MM.1S (cell line): ENCODE measurements around the gene DDX28.
A peak's percentile ranks its signal among the peaks of the same experiment; 100 is the strongest.
"Not testable (repeated sequence)": the region's sequence is repeated elsewhere in the genome, so short reads cannot be mapped to it uniquely, and the experiment has no call there.

Experiments used
- DNase-seq: peaks from one replicate; pipeline ENCODE4 v3.0.0-alpha.2; 2015
- H2AFZ ChIP-seq: fragments of 300-600 bp; sonication (generic); 2 replicates; pipeline ENCODE4 v1.6.0; 2016; ENCODE audit warnings: antibody characterized with exemption, low read length
- H3F3A ChIP-seq: fragments of 300-600 bp; sonication (generic); 2 replicates; pipeline ENCODE4 v1.6.1; 2016; ENCODE audit warnings: mild to moderate bottlenecking, antibody characterized with exemption, low read length, moderate library complexity, mixed read lengths; ENCODE audit not compliant: insufficient read depth
- H3K27ac ChIP-seq: fragments of 300-600 bp; sonication (generic); 2 replicates; pipeline ENCODE4 v1.5.1; 2016; ENCODE audit warnings: mild to moderate bottlenecking, low read length
- H3K27me3 ChIP-seq: fragments of 300-600 bp; sonication (generic); replicated peaks from 2 replicates; pipeline ENCODE4 v1.6.0; 2016; ENCODE audit warnings: low read length; ENCODE audit not compliant: insufficient read depth
- H3K36me3 ChIP-seq: fragments of 300-600 bp; sonication (generic); replicated peaks from 2 replicates; pipeline ENCODE4 v1.6.1; 2016; ENCODE audit warnings: mild to moderate bottlenecking, low read length, mixed read lengths; ENCODE audit not compliant: insufficient read depth
- H3K4me1 ChIP-seq: fragments of 300-600 bp; sonication (generic); 2 replicates; pipeline ENCODE4 v1.6.1; 2016; ENCODE audit warnings: low read length, mixed read lengths
- H3K4me2 ChIP-seq: fragments of 300-600 bp; sonication (generic); 2 replicates; pipeline ENCODE4 v1.6.0; 2016; ENCODE audit warnings: low read depth, low read length
- H3K4me3 ChIP-seq: fragments of 300-600 bp; sonication (generic); 2 replicates; pipeline ENCODE4 v1.5.1; 2016; ENCODE audit warnings: low read length, mixed read lengths
- H3K79me2 ChIP-seq: fragments of 300-600 bp; sonication (generic); 2 replicates; pipeline ENCODE4 v1.6.1; 2016; ENCODE audit warnings: mixed run types, low read length, mixed read lengths
- H3K9ac ChIP-seq: fragments of 300-600 bp; sonication (generic); 2 replicates; pipeline ENCODE4 v1.6.1; 2016; ENCODE audit warnings: low read length, mixed read lengths
- H3K9me2 ChIP-seq: fragments of 300-600 bp; sonication (generic); replicated peaks from 2 replicates; pipeline ENCODE4 v1.6.1; 2016; ENCODE audit warnings: mild to moderate bottlenecking, low read length, mixed read lengths; ENCODE audit not compliant: insufficient read depth
- H3K9me3 ChIP-seq: fragments of 300-600 bp; sonication (generic); replicated peaks from 2 replicates; pipeline ENCODE4 v1.6.1; 2016; ENCODE audit warnings: mild to moderate bottlenecking, low read length, mixed read lengths; ENCODE audit not compliant: insufficient read depth
- H4K20me1 ChIP-seq: fragments of 300-600 bp; sonication (generic); 2 replicates; pipeline ENCODE4 v1.6.1; 2016; ENCODE audit warnings: mild to moderate bottlenecking, low read length, moderate library complexity, mixed read lengths; ENCODE audit not compliant: insufficient read depth
- CTCF ChIP-seq: fragments of 300-600 bp; sonication (generic); IDR thresholded peaks from 2 replicates; pipeline ENCODE4 v1.5.1; 2016; ENCODE audit warnings: antibody characterized with exemption, low read length, mixed read lengths
- EZH2 ChIP-seq: fragments of 300-600 bp; sonication (generic); optimal IDR thresholded peaks from 2 replicates; pipeline ENCODE3; 2017; ENCODE audit warnings: low read depth, mild to moderate bottlenecking, antibody characterized with exemption, low read length, mixed read lengths
- EZH2phosphoT487 ChIP-seq: fragments of 300-600 bp; sonication (generic); IDR thresholded peaks from 2 replicates; pipeline ENCODE4 v1.6.1; 2018; ENCODE audit warnings: antibody characterized with exemption, low read length

DDX28 gene

DNA sequence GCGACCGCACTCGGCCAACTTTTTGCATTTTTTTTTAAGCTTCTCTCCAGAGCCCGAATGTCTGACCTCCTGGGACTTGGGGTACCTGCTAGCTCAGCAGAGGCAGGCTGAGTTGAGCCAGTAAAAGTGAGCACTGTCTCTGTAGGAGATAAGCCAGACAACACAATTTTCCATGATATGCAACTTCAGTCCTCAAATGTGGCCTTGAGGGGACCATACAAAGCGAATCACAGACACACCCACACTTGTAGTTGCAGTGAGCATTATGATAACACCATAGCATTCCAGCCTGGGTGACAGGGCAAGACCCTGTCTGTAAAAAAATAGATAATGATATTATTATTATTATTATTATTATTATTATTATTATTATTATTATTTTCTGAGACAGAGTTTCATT is 26.4 kb downstream of the DDX28 start:
- no peak overlapping the region for H3K4me2 ChIP-seq
- no peaks in the 10 kb centered on the region for H3K9me3 ChIP-seq
- no peak overlapping the region for H2AFZ ChIP-seq
- no peak for TF ChIP-seq CTCF
- no peak for TF ChIP-seq EZH2
- no peak for TF ChIP-seq EZH2phosphoT487
- H3K27ac ChIP-seq, result no peak overlapping the region
- peaks cover 10% of the 10 kb centered on the region for H3K4me1 ChIP-seq
- no peaks in the 10 kb centered on the region for H4K20me1 ChIP-seq
- H3F3A ChIP-seq, result no peaks in the 10 kb centered on the region
- no peaks in the 10 kb centered on the region for H3K27me3 ChIP-seq
- no peaks in the 10 kb centered on the region for H3K79me2 ChIP-seq
- no peaks in the 10 kb centered on the region for H3K9me2 ChIP-seq
- DNase-seq, result no peak
- no peak overlapping the region for H3K4me3 ChIP-seq
- no peak overlapping the region for H3K9ac ChIP-seq
- H3K36me3 ChIP-seq, result no peaks in the 10 kb centered on the region

- Histone ChIP-seq H3K9ac (no peak overlapping the region), H3K9me2 (no peaks in the 10 kb centered on the region), H3K27ac (no peak overlapping the region), H3F3A (no peaks in the 10 kb centered on the region), H3K4me1 (peaks cover 10% of the 10 kb centered on the region), H3K9me3 (no peaks in the 10 kb centered on the region), H3K79me2 (no peaks in the 10 kb centered on the region), H2AFZ (no peak overlapping the region), H3K4me2 (no peak overlapping the region), H3K4me3 (no peak overlapping the region), H3K36me3 (no peaks in the 10 kb centered on the region), H4K20me1 (no peaks in the 10 kb centered on the region), H3K27me3 (no peaks in the 10 kb centered on the region)
- DNase-seq, result no peak
- TF ChIP-seq EZH2 (no peak), EZH2phosphoT487 (no peak), CTCF (no peak)
Observed at GRCh38 chr16:67995423-67995822, 27.6 kb downstream of the DDX28 start.

- H2AFZ ChIP-seq, result peak overlapping the region; percentile 100
- not testable (repeated sequence) for H3K27ac ChIP-seq, H3K4me2 ChIP-seq
Observed at GRCh38 chr16:67994040-67994408, 29.0 kb downstream of the DDX28 start.

GRCh38 chr16:67993207-67994039 is 29.6 kb downstream of the DDX28 start:
- no peaks in the 10 kb centered on the region for H3K36me3 ChIP-seq
- peak; percentile 79 for DNase-seq
- H3K9me2 ChIP-seq, result no peaks in the 10 kb centered on the region
- H3F3A ChIP-seq, result no peaks in the 10 kb centered on the region
- peak overlapping the region; percentile 100 for H2AFZ ChIP-seq
- peak overlapping the region; percentile 95; the same call in 1 of the 2 replicates for H3K4me2 ChIP-seq
- TF ChIP-seq EZH2, result no peak
- no peak for TF ChIP-seq EZH2phosphoT487
- peak; percentile 92 for TF ChIP-seq CTCF
- H3K9me3 ChIP-seq, result no peaks in the 10 kb centered on the region
- no peaks in the 10 kb centered on the region for H4K20me1 ChIP-seq
- no peaks in the 10 kb centered on the region for H3K79me2 ChIP-seq
- H3K27ac ChIP-seq, result no peak overlapping the region
- peaks cover 10% of the 10 kb centered on the region for H3K4me1 ChIP-seq
- H3K9ac ChIP-seq, result peak overlapping the region; percentile 65
- H3K4me3 ChIP-seq, result peak overlapping the region; percentile 58
- H3K27me3 ChIP-seq, result no peaks in the 10 kb centered on the region

More at GRCh38 chr16:67994040-67994408, 29.0 kb downstream of the DDX28 start:
- not testable (repeated sequence) for DNase-seq, H4K20me1 ChIP-seq, H3F3A ChIP-seq, H3K9me2 ChIP-seq, H3K36me3 ChIP-seq, H3K9ac ChIP-seq, H3K9me3 ChIP-seq, H3K4me3 ChIP-seq, H3K79me2 ChIP-seq, H3K27me3 ChIP-seq
- peaks cover 10% of the 10 kb centered on the region for H3K4me1 ChIP-seq
